GM21737 (cell line): ENCODE data around the gene NOS1AP.
"Not testable (repeated sequence)": the region's sequence is repeated elsewhere in the genome, so short reads cannot be mapped to it uniquely, and the experiment has no call there.

Experiments
- ATAC-seq: cut with Tn5 transposase; IDR thresholded peaks from one replicate; pipeline ENCODE4 v1.9.1; 2021; ENCODE audit warnings: mild to moderate bottlenecking, moderate library complexity; ENCODE audit not compliant: unreplicated experiment

NOS1AP gene

DNA sequence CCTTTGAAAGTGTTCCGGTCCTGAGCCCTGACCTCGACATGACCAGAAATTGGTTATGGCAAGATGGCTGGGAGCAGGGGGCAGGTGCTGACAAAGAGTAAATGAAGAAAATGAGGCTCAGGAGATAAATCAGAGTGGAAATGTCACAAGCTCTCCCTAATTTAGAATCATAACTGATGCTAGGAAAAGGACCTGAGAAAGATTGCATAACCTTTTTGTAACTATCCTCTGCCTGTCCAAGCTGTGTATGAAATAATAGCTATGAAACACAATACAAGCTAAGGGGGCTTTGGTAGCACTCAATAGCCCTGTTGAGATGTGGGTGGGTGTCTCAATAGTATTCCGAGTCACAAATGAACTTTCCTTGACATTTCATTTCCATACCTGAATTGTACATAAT lies 12.9 kb upstream of the NOS1AP start:
- no peak for ATAC-seq

DNA sequence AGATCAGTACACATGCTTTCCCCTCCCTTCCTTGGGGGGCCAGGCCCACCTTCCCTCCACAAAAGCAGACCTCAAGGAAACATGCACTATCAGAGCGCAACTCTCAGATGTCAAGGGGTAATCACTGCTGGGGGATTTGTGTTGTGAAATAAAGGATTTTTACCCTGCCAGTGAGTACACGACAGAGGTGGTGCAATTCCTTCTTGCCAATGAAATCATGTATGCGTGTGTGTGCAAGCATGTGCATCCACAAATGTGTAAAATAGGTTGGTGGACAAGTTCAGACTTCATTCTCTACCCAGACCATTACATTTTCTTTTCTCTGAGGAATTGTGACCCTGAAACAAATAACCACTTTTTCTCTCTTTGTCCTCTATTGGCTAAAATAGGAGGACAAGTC lies 9.8 kb upstream of the NOS1AP start:
- no peak for ATAC-seq

DNA sequence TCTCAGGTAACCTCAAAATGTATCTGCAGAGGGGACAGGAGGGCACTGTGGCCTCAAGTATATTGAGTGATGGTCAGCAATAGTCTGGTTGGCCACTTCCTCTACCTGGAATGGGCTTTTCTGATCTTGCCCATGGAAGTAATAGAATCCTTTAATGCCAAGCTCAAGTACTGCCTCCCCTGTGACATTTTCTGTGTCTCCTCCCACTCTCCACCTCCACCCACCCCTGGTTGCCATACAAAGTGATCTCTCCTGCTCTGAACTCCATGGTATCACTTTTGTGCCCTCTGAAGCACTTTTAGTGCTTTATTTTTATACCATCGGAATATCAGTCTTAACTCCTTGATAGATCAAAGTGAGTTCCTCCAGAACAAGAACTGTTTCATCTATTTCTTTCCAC lies 9.2 kb upstream of the NOS1AP start:
- no peak for ATAC-seq

DNA sequence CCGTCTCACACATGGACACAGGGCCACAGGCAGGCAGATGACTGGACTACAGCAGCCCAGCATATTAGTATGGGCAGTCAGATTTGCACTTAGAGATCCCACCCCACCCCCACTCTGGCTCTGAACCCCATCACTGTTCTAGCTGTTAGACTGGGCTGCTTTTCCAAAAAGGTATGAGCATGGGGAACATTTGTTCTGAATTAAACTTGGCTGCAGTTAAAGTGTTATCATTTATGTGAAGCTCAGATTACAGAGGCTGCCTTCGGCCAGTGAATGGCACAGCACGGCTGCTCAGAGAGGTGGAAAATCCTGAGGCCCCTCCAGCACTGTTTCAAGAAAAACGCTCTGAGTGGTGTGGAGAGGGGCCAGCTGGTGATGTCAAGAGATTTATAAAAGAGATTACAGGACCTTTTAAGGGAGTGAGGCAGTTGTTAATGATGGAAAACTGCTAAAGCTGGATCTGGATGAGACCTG lies 6.9 kb upstream of the NOS1AP start:
- ATAC-seq = no peak

DNA sequence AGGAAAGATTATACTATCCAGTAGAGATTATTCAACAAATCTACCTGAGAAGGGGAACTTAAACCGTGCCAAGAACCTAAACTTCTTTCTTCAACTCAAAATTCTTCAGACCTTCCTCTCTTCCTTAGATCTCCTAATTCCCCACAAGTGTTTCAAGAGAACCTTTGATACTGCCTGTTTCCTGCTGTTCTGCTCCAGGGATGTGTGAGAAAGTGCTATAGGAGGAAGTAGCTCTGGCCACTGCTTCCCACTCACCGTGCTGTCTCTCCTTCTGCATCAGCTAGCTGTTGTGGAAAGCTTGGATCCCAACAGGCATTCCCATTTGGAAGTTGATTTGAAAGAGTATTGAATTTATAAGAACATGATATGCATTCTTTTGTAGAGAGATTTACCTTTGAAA lies 4.5 kb upstream of the NOS1AP start:
- ATAC-seq = no peak

DNA sequence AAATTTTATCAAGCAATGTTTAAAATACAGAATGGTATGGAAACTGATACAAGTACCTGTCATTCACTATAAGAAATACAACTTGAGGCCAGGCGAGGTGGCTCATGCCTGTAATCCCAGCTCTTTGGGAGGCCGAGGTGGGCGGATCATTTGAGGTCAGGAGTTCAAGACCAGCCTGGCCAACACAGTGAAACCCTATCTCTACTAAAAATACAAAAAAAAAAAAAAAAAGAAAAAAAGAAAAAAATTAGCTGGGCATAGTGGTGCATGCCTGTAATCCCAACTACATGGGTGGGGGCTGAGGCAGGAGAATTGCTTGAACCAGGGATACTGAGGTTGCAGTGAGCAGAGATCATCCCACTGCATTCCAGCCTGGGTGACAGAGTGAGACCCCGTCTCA lies 2.7 kb upstream of the NOS1AP start:
- not testable (repeated sequence) for ATAC-seq

DNA sequence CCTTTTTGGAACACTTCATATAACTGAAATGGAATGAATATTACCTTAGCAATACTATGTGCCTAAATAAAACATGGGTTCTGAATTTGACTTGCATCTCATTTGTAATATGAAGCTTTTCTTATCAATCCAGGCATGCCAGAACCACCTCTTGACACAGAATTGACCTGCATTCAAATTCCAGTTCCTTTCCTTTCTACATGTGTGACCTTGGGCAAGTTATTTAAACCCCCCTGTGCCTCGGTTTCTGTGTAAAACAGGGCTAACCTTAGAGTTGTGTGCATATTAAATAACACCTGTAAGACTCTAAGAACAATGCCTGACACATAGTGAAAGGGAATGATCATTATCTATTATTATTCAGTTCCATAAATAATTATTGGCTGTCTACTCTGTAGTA lies 2.0 kb upstream of the NOS1AP start:
- no peak for ATAC-seq

DNA sequence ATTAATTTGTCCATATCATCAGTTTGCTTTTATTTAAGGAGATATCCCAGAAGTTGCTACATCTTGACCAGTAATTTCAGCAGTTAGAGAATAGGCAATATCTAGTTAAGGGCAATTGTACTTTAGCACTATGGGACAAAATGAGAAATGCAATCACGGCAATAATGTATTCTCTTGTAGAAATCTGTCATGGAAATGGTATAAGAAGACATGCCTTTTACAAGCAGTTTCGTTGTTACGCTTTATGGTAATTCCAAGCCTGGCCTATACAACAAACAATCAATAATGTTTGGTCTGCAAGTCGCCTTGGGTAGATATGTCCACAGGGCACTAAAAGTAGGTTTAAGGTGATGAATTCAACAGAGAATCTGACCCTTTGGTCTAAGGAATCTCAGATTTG lies 1.2 kb upstream of the NOS1AP start:
- ATAC-seq = no peak

DNA sequence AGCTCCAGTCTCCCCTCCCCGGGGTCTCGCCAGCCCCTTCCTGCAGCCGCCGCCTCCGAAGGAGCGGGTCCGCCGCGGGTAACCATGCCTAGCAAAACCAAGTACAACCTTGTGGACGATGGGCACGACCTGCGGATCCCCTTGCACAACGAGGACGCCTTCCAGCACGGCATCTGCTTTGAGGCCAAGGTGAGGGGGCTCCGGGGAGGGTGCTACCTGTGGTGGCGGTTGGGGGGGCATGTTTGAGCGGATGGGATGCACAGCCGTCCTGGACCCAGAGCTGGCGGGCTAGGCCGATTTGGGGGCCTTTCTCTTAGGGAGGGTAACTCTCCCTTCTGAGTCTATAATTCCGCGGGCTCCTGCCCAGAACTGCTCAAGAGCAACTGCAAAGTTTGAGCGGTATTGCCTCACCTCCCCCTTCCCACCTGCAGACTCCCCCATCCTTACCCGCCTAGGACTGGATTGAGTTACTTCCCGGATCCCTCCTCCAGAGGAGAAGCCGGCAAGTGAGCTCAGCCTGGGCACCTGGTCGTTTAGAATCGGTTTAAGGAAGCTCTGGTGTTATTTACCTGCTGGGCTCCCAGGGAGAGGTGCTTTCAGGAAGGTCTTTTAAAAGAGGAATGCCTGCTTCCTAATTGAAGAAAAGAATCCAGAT lies 730 bp downstream of the NOS1AP start:
- no peak for ATAC-seq

DNA sequence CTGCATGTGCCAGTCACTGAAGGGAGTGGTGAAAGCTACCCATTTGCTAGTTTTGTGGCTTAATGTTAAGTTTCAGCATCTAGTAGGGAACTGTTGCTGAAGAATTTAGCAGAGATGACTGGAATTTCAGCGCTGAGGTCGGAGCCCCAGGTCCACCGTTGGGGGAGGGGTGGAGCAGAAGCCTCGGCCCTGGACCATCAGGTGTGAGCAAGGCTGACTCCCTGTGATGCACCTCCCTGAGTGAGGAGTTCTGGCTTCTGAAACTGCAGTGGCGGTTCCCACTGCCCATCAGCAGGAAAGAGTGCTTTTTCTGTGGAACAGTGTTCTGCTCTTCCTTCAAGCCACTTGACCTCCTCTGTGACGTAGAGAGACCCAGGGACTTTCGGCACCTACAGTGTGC lies 1.3 kb downstream of the NOS1AP start:
- ATAC-seq = no peak

DNA sequence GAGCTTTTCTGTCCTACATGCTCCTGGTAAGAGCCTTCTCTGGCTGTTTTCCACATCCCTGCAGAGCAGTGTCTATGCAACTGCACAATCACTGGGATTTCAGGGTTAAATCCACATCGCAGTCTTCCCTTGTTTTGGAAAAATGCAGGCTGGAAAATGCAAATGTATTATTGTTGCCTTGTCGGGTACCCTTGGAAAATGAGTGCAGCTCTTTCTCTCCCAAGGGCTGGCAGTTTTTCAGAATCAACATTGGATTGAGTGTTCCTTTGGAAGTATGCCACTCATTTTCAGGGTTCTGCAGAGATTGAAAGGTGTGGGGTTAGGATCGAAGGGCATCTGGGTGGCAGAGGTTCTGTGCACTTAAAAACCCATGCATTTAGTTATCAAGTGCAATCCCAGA lies 3.2 kb downstream of the NOS1AP start:
- ATAC-seq = no peak

DNA sequence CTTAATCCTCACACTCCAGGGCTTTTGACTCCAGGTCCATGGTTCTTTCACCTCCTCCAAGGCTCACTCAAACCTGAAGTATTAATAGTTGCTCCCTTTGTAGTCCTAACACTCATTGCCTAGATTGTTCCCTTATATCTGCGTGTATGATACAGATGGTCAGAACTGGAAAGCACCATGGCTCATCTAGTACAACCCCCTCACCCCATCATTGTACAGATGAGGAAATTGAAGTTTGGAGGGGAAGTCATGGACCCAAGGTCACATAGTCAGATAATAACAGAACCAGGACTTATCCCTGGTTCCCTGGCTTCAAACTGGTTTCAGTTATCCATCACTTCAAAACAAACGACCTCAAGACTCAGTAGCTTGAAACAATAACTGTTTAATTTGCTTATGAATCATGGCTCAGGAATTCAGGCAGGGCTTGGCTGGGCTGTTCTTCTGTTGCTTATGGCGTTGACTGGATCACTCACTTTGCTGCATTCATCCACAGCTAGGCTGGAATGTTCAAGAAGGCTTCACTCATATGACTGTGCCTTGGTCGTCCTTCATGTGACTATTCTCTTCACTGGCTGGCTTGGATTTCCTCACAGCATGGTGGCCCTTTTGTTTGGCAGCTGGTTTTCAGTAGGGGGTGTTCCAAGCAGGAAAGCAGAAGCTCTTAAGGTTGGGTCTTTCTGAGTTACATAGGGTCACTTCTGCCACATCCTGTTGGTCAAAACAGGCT lies 5.0 kb downstream of the NOS1AP start:
- no peak for ATAC-seq

DNA sequence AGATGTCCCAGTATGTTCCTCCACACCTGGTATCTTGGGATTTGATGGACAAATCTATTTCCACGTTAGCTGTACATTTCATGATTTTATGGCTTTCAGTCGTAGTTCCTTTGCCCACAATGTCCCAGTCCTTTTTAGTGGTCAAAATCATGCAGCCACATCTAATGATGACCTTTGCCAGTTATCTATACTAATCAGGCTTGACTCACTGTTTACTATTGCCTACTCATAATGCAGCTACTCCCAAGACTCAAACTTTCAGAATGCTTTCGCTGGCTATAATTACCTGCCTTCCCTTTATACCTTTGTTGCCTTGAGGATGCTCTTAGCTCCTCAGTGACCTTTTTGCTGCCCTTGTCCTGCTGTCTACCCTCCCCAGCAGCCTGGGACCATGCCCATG lies 6.4 kb downstream of the NOS1AP start:
- no peak for ATAC-seq

DNA sequence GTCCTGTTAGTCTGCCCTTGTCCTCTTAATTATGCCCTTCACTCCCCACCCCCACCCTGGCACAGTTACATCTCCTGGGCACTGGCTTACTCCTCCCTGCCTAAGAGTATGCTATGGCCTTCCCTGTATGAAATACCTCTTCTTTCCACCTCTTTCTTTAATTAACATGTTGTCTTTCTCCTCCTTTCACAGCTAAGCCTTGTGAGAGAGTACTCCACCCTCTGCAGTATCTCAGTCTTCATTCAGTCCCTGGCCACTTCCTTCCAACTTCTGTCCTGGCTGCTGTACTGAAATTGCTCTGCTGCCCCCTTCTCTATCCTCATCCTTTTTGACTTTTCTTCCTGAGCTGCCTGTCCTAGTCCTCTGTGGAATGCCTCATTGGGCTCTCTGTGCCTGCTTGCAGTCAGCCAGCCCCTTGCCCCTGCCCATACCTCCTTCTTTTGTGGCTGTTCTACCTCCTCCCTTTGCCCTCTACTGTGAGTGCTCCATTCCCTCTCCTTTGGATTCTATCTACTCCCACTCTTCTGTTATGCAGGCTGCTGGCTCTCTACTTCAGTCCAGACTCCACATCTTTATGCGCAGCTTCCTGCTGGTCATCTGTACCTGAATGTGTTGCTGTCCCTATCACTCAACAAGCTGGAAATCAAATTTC lies 8.3 kb downstream of the NOS1AP start:
- no peak for ATAC-seq

DNA sequence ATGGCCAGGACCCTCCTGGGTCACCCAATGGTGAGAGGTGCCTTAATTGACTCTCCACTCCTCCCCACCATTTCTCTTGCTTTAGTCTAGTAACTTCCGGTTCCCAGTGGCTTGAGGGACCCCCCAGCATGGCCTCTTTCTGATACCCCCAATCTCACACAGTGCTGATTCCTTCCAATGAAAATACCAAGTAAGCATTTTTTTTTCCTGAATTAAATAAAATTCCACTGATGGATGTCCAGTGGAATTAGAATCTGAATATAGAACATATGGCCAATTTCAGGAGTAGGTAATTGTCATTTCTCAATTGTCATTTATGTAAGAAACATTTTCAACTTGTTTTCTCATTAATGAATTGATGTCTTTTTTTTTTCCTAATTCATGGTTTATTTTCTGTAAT lies 9.5 kb downstream of the NOS1AP start:
- ATAC-seq = no peak

DNA sequence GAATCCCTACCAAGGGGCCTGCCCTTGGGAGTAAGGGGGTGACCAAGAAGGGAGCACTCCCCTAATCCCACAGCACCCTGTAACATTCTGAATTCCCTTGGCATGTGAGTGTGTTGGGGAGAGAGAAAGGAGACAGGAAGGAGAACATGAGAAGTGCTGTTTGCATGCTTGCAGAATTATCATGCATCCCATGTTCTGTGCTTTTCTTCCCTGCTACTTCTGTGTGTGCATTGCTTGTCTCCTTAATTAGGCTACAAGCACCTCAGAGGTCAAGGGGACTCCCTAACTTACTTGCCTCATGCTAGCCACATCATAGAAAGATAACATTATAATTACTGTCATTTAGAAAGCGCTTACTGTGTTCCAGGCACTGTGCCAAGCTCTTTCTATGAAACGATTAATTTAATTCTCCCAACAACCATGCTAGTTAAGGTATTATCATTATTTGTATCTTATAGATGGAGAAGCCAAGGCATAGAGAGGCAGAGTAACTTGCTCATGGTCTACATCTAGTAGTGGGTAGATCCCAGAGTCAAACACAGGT lies 11.1 kb downstream of the NOS1AP start:
- no peak for ATAC-seq

DNA sequence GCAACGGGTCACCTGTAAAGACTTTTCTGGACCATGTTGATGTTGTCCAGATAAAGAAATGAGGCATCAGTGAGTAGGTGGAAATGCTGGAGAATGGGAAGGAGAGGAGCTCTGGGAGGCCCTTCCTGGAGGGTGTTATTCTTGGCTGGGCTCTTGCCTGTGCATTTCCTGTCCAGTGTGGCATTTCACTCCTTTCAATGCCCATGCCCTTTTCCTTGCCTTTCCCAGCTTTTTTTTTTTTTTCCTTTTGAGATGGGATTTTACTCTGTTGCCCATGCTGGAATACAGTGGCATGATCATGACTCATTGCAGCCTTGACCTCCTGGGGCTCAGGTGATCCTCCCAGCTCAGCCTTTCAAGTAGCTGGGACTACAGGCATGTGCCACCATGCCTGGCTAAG lies 11.8 kb downstream of the NOS1AP start:
- no peak for ATAC-seq

DNA sequence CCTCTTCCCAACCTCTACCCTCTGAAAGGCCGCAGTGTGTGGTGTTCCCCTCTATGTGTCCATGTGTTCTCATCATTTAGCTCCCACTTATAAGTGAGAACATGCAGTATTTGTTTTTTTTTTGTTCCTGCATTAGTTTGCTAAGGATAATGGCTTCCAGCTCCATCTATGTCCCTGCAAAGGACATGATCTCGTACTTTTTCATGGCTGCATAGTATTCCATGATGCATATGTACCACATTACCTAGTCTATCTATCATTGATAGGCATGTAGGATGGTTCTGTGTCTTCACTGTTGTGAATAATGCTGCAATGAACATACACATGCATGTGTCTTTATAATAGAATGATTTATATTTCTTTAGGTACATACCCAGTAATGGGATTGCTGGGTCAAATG lies 12.6 kb downstream of the NOS1AP start:
- ATAC-seq = not testable (repeated sequence)

DNA sequence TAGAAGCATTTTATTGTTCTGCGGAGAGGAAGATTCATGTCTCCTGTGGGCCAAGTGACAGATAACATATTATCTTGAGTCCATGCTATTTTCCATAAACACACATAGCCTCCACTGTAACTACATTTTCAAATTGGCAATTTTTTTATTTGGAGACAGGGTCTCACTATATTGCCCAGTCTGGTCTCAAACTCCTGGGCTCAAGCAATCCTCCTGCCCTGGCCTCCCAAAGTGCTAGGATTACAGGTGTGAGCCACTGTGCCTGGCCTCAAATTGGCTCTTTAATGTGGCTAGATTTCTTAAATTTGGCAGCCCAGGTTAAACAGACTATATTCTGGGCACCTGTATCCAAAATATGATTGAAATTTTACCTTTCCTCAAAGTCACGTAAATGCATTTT lies 13.8 kb downstream of the NOS1AP start:
- no peak for ATAC-seq

DNA sequence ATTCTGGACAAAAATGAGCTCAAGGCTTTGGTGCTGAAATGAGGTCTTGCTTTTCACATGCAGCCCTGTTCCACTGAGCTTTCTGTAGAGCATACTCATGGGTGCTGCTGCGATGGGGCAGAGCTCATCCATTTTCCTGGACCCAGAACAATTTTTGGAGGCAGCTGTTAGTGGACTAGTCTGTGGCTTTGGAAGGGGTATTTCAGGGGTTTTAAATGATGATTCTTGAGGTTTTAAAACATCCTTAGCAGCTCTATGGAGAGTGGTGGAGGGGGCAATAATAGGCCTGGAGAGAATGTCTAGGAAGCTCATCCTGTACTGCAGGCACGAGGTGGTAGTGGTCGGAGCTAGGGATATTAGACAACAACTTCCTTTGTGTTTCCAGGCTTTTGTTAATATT lies 16.5 kb downstream of the NOS1AP start:
- no peak for ATAC-seq

DNA sequence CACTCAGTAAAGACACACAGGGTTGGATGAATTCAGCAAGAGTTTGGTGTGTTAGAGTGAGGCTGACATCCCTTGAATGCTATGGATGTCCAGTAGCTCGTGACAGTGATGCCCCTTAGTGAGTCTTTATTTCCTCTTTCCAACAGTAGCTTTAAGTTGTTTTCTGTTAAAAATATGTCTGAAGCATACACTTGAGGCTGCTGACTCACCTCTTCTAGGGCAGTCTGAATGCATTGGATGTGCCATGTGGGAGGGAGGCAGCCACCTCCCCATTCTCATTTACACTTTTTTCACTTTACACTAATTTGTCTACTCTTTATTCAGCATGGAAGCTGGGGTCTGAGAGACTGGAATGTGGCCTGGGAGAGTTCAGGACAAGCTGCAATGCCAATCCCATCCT lies 17.6 kb downstream of the NOS1AP start:
- ATAC-seq = no peak

DNA sequence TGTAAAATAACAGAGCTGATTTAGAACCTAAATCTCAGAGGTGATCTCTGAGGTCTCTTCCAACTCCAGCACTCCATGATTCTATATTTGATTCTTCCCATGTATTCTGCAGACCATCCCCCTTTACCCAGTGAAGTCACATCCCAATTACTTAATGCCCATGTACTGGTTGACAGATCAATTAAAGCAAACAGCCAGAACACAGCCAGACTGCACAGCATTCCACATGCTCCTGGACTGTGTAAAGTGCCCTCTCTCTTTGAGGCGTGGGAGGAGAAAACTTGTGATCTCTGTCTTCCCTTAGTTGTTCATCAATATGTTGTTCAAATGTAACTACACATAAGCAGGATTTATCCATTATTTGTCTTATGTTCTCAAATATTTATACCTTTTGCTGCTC lies 18.1 kb downstream of the NOS1AP start:
- ATAC-seq = no peak
